ENCODE data around the gene TTC7B.
"Not testable (repeated sequence)": the region's sequence is repeated elsewhere in the genome, so short reads cannot be mapped to it uniquely, and the experiment has no call there.

TTC7B gene, protein sequence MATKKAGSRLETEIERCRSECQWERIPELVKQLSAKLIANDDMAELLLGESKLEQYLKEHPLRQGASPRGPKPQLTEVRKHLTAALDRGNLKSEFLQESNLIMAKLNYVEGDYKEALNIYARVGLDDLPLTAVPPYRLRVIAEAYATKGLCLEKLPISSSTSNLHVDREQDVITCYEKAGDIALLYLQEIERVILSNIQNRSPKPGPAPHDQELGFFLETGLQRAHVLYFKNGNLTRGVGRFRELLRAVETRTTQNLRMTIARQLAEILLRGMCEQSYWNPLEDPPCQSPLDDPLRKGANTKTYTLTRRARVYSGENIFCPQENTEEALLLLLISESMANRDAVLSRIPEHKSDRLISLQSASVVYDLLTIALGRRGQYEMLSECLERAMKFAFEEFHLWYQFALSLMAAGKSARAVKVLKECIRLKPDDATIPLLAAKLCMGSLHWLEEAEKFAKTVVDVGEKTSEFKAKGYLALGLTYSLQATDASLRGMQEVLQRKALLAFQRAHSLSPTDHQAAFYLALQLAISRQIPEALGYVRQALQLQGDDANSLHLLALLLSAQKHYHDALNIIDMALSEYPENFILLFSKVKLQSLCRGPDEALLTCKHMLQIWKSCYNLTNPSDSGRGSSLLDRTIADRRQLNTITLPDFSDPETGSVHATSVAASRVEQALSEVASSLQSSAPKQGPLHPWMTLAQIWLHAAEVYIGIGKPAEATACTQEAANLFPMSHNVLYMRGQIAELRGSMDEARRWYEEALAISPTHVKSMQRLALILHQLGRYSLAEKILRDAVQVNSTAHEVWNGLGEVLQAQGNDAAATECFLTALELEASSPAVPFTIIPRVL

DNA sequence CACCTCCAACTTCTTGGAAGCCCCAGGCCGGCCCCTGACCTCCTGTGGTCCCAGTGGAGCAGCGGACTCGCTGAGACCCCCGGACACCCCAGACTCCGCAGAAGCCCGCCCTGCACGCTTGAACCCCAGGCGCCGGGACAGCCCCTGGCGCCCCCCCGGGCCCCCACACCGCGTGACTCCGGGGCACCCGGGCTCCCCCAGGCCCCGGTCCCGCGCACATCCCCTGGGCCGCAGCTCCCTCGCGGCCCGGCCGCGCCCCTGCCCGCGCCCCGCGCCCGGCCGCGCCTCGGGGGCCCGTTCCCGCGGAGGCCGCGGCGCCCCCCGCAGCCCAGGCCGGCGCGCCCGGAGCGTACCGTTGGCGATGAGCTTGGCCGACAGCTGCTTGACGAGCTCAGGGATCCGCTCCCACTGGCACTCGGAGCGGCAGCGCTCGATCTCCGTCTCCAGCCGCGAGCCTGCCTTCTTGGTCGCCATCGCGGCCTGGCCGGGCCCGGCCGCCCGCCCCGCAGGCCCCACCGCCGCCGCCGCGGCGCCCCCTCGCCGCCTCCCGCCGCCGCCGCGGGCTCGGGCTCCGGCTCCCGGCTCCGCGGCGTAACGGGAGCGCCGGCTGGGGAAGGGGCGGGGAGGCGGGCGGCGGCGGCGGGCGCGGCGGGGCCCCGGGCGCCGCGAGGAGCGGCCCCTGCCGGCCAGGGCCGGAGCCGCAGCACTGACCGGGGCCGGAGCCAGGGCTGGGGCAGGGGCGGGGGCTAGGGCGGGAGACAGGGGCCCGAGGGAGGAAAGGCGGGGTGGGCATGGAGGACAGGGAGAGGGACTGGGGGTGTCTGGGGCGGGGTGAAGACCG lies at the start of gene TTC7B:
Gene TTC7B, minus strand, starts transcription at position 609 of the 841 bp plus-strand sequence. Its CDS starts 135 bp downstream, at position 474.
- DNase-seq (ENCODE audit: insufficient read length, low spot score) (peak; percentile 76), FAIRE-seq (no peak)

DNA sequence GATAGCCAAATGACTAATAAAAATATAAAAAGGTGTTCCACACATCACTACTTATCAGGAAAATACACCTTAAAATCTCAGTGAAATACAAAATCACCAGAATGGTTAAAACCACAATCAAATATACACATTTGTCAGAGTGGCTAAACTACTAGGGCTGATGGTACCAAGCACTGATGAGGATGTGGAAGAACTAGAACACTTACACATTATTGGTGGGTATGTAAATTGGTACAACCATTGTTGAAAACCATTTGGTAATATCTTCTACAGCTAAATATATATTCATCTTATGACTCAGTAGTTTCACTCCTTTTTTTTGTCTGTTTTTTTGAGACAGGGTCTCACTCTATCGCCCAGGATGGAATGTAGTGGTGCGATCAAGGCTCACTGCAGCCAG lies 48.5 kb upstream of the TTC7B start:
- no peak for FAIRE-seq
- no peak for DNase-seq (ENCODE audit: insufficient read length, low spot score)

DNA sequence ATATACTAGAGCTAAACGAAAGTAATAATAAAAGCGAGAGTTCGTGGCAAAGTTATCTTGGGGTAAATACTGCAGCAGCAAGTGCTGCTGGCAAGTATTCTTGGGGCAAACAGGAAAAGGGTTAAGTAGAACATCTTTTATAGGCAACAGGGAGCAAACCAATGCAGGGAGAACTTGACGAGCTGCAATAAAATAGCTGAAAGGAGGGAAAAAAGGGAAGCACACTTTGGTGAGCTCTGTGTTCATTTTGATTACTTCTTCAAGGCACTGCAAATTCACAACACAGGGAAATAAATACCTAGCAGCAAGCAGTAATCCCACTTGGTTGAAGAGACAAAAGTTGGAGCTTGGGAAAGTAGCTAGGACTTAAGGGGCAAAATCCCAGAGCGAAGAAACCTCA lies 42.3 kb upstream of the TTC7B start:
- FAIRE-seq = no peak

DNA sequence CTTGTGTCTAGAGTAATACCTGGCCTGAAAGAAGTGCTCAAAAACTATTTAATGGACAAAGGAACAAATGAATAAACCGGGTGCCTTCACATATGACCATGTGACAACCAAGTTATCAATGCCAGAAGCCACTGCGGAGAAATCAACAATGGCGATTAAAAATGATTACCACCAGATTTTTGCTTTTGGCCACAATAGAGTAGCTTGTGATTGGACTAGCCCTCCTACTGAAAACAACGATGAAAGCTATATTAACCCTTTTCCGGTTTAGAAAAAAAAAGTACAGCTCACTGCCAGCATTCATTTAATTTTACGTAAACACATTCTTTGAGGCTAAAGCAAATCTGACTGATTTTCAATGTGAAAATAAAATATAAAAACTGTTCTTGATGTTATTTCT lies 41.6 kb upstream of the TTC7B start:
- FAIRE-seq = no peak
- DNase-seq (ENCODE audit: insufficient read length, low spot score) = no peak

More for the DNA sequence above, 42.3 kb upstream of the TTC7B start:
- DNase-seq (ENCODE audit: insufficient read length, low spot score) = no peak

DNA sequence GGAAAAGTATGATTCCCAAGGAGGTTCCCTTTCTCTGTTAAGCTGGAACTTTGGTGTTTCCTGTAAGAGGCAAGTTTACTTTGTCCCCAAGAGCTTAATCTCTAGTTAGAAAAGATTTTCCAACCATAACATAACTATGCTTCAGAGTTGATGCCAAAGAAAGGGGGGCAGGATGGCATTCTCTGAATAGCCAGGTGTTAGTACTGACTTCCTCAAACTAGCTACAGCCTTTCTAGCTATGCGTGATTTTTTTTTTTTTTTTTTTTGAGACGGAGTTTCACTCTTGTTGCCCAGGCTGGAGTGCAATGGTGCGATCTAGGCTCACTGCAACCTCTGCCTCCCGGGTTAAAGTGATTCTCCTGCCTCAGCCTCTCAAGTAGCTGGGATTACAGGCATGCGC lies 39.9 kb upstream of the TTC7B start:
- FAIRE-seq; DNase-seq (ENCODE audit: insufficient read length, low spot score): not testable (repeated sequence)

DNA sequence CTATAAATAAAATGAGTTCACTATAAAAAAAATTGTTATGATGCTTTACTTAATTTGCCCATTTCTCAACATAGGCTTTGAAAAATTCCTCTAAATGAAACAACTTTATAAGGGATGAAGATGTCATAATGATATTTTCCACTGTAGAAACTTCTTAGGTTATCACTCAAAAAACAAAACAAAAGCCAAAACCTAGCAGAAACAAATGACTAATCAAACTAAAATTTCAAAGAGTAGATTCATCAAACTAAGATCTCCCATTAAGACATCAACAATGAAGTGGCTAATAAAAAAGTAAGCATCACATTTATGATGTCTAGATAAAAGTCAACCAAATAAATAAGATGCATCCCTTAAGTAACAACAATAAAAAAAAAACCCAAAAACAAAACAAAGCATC lies 36.9 kb upstream of the TTC7B start:
- DNase-seq (ENCODE audit: insufficient read length, low spot score) (no peak), FAIRE-seq (no peak)

DNA sequence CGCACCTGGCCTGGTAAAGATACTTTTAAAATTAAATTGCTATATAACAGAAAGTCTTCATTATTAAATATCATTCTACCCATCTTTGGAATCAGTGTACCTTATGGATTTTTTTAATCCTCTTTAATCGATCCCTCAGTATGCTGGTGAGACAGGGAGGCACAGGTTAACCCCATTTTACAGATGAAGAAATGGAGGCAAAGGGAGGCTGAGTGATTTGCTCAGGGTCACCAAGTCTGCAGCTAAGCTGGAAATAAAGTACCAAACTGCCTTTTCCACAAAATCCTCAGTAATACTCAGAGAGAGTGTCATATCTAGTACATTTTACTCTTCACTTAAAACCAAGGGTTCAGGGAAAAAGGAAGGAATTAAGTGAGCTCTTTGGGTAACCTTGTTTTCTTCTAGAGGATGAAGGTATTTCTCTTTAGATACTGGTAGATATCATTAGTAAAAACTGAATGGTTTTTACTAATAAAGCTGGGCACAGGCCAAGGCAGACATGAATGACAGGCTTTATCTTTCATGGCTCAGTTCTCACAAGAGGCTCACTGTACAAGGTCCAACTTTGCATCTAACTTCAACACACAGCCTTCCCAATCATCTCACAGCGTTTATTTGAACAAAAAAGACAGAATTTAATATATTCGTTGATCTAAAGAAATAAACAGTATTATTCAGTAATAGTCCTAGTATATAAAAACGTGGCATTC lies 35.3 kb upstream of the TTC7B start:
- DNase-seq (ENCODE audit: insufficient read length, low spot score) = no peak
- FAIRE-seq = no peak

DNA sequence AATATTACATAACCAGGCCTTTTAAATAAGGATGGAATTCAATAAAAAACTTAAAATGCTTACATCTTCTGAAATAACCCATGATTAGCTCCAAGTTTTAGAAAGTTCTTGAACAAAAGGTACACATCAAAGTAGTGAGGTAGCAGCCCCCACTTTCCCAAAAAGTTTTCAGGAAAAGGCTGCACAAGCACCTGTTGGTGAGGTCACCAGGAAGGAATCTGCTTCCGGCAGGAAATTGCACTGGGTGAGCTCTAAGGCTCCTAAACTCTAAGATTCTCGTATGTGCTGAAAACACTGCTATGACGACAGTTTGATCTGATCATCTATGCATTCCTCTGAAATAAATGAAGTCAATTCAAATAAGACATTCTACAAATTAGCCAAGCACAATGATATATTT lies 34.3 kb upstream of the TTC7B start:
- FAIRE-seq = no peak
- DNase-seq (ENCODE audit: insufficient read length, low spot score) = peak; percentile 75

DNA sequence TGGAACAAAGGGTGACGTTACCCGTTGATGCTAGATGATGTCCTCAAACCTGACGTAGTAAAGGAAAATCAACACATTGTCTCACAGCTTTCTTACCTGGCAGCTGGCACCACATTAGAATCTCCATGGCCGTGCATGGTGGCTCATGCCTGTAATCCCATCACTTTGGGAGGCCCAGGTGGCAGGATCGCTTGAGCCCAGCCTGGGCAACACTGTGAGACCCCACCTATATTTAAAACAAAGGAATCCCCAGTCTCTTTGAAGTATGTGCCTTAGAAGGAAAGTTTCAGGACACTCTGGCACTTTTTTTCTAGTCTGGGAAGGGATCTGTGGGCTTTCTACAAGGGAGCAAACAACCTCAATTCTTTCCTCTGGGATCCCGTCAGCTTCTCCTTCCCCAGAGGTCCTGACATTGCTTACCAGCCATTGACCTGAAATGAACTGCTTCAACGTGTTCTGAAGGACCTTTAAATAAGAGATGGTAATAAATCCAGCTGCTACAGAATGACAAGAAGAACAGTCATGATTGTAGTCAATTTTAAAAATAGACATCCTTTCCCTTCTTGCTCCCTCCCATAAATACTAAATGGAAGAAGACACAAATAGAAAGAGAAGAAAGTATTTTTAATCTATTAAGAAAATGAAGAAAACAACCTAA lies 33.7 kb upstream of the TTC7B start:
- FAIRE-seq = no peak
- DNase-seq (ENCODE audit: insufficient read length, low spot score) = no peak

DNA sequence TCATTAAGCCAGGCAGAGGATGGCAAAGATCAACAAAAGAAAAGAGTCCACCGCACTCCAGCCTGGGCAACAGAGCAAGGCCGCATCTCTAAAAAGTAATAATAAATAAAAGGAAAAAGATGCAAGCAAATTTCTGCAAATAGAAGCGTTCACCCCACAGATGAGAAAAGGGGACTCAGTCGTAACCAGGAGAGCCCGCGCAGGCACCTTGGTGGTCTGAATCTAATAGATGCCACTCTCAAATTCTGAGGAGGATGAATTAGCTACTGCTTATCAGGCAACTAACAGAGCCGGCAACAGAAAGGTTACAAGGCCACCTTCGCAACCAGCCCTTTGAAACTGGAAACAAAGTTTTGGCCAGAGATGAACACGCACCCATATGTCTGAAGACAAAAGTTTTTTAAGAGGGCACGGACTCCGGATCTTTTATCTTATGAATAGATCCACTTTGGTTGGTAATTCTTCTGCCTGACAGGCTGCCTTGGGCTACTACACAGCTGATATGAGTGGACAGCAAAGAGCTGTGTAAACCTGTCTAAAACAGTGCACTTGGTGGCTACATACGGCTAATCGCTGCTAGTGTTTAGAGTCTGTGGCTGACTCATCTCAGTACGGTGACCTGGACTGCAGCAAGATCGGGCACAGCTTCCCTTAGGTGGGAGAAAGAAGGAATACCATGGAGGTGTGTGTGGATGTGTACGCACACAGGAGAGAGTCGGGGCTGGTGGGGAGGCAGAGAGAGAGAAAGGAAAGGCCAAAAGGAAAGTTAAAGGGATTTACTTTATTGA lies 32.9 kb upstream of the TTC7B start:
- FAIRE-seq (no peak), DNase-seq (ENCODE audit: insufficient read length, low spot score) (no peak)

DNA sequence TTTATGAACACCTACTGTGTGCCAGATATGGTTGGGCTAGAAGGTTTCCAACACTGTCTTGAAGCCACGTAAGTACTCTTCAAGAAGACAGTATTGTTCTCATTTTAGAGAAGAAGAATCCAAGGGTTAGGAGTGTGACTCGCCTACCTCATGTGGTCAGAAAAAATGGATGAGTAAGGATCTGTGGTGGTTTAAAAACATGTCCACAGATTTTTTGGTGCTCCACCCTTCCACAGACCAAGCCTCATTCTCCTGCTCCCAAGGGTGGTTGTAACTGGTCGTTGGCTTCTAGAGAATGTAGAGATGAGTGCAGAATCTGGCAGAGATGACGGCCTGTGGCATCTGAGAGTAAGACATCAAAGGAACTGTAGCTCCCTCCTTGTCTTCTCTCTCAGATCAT lies 30.3 kb upstream of the TTC7B start:
- no peak for DNase-seq (ENCODE audit: insufficient read length, low spot score)
- no peak for FAIRE-seq

DNA sequence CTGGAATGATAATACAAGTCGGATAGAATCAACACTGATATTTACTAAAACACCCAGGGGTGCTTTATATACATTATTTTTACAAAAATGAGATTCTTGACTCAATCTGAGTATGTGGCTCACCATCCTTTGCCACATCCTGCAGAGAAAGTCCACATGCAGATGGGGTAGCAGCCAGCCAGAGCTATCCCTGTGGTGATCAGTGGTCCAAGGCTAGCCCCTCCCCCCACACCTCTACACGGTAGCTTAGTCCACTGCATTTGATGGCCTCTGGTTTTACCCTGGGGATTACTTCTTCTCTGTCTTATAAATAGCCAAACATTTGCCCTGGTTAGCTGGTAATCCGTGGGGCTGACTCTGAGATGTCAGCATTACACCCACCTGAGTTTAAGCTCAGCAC lies 28.1 kb upstream of the TTC7B start:
- DNase-seq (ENCODE audit: insufficient read length, low spot score) (no peak), FAIRE-seq (no peak)

DNA sequence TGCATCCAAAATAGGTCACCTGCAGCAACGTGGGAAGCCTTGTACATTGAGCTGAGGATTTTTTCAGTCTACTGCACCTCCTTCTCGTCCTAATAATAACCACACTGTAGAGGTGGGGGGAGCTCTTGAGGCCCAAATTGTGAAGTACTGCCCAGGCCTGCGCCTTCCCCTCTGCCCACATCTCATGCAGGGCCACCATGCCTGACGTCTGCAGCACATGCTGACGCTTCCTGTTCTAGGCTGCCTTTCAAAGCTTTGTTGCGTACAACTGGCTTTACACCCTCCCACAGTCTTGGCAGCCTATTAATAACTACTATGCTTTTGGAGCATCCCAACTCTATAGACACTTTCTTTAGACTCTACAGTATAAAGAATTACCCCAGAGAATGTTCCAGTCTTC lies 26.5 kb upstream of the TTC7B start:
- DNase-seq (ENCODE audit: insufficient read length, low spot score) = no peak
- FAIRE-seq = no peak

DNA sequence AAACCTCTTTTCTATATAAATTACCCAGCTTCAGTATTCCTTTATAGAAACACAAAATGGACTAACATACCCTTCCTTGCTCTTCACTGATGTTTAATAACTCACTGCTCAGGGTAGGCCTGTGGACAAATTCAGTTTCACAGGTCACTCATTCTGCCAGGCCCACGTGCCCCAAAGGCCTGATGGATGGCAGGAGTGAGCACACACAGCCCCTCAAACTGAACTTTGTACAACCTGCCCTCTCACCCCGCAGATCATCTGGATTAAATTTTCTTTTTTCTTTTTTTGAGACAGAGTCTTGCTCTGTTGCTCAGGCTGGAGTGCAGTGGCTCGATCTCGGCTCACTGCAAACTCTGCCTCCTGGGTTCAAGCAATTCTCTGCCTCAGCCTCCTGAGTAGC lies 24.4 kb upstream of the TTC7B start:
- not testable (repeated sequence) for FAIRE-seq; DNase-seq (ENCODE audit: insufficient read length, low spot score)

DNA sequence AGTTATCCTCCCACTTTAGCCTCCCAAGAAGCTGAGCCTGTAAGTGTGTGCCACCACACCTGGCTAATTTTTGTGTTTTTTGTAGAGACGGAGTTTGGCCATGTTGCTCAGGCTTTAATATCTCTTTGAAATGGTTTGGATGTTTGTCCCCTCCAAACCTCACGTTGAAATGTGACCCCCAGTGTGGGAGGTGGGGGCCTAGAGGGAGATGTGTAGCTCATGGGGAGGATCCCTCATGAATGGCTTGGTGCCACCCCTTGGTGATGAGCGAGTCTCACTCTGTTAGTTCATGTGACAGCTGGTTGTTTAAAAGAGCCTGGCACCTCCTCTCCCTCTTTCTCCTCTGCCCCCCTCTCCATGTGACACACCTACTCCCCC lies 23.6 kb upstream of the TTC7B start:
- FAIRE-seq = no peak
- no peak for DNase-seq (ENCODE audit: insufficient read length, low spot score)

DNA sequence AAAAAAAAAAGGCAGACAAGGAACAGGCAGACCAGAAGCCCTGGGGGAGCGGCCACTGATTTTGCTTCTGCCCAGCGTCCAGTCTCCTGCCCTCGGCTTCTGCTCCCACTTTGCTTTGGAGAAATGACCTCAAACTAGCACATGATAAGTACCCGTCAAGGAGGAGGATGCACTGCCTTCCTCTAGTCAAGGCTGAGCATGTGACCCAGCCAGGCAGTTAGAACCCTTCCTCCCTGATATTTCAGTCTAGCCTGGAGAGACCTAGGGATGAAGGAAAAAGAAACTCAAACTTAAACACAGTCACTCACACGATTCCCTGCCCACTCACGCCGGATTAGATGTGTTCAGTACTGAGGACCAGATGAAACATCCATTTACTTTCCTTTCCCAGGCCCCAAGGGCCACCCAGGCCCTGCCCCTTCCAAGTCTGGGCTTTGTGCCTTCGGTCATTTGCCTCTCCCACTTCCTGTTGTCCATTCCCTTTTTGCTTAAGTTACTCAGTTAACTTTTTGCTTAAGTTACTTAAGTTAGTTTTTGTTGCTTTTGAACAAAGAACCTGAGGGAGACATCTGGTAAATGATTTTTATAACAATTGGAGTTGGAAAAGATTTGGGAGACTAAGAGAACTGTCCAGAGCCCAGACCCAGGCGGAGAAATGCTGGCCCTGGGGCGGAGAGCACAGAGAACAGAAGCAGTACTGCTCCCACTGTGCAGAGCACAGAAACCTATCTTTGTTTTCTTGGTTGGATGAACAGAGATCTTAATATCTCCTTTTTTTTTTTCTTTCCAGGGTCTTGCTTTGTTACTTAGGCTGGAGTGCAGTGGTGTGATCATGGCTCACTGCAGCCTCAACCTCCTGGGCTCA lies 23.0 kb upstream of the TTC7B start:
- DNase-seq (ENCODE audit: insufficient read length, low spot score) (no peak), FAIRE-seq (no peak)

DNA sequence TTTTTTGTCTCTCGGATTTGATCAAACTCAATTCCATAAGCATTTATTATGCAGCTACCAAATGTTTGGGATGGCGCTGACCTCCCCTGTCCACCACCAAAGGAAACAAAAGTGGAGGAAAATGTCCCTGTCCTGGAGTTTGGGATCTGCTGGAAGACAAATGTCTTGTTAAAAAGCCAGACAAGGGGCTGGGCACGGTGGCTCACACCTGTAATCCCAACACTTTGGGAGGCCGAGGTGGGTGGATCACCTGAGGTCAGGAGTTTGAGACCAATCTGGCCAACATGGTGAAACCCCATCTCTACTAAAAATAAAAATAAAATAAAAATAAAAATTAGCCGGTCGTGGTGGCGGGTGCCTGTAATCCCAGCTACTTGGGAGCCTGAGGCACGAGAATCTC lies 22.3 kb upstream of the TTC7B start:
- DNase-seq (ENCODE audit: insufficient read length, low spot score); FAIRE-seq: not testable (repeated sequence)

DNA sequence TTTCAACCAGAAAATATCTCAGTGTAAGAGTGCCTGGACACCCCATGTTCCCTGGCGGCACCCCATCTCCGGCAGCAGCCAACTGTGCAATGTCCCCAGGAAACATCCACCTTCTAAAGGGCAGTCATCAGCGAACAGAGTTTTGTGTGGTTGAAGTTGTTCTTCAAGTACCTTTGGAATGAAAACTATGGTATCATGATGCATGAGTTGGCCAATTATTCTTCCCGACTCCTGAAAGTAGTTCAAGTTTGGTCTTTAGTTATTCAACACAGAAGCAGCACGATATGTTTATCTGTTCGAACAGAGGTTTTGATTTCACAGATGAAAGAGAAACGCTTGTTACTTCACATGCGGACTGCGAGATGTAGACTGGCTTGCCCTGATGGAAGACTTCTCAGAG lies 21.1 kb upstream of the TTC7B start:
- FAIRE-seq (no peak), DNase-seq (ENCODE audit: insufficient read length, low spot score) (no peak)
